ENCODE results near the gene NUCB1.

NUCB1 gene

DNA sequence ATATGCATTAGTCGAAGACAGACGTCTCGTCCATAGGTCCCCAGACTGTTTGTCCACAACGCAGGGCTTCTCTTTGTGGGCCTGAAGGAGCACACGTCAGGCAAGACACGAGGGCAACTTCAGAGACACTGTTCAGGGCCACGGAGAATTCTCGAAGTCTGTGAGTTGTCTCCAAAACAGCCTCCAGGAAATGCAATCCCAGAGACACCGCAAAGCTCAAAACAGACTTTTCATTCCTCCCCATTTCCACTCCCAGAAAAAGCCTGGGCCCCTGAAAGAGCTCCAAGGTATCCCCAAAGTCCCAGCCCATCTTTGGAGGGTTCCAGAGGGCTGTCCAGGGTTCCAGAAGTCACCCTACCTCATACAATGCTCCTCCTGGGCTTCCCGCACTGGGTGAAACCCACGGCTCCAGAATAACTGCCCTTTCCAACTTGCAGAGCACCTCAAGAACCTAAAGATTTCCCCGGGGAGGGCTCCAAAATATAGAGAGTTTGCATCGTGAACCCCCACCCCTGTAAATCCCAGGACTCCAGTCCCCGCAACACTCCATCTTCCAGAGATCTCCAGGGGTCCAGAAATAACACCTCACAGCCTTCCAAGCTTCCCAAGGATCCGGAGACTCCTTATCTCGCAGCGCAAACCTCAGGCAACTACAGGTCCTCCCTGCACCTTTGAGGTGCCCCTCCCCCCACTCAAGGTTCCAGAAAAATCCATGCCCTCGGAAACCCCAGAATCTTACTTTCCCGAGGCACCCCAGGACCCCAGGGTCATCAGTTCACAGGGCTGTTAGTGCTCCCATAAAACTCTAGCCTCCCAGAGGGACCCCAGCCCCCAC lies 64.3 kb downstream of the NUCB1 start:
- H4K91ac ChIP-seq (ENCODE audit: low read depth, low read length, poor library complexity): no peak overlapping the region
- H3K4ac ChIP-seq (ENCODE audit: low read length): peak overlapping the region; percentile 69
- H2AFZ ChIP-seq (ENCODE audit: low read length): peak overlapping the region; percentile 30
- no peaks in the 10 kb centered on the region for H3K27me3 ChIP-seq (ENCODE audit: control insufficient read depth in 3 of 3, insufficient read depth in 3 of 3, low read depth in 1 of 3, low read length in 3 of 3)
- H3K27ac ChIP-seq (replicated peaks; ENCODE audit: low read length): peak overlapping the region; percentile 80
- no peak overlapping the region for H4K8ac ChIP-seq (ENCODE audit: low read depth, low read length)
- H2BK120ac ChIP-seq (ENCODE audit: low read depth, low read length): peak overlapping the region; percentile 56
- no peak overlapping the region for H3K9ac ChIP-seq (ENCODE audit: low read depth, low read length, poor library complexity)
- peaks cover 5% of the 10 kb centered on the region for H3K79me1 ChIP-seq (ENCODE audit: low read depth, low read length)
- peak overlapping the region; percentile 1 for H3K14ac ChIP-seq (ENCODE audit: low read length)
- DNase-seq (ENCODE audit: low spot score): no peak
- H3K18ac ChIP-seq (ENCODE audit: low read length): peak overlapping the region; percentile 73
- peak overlapping the region; percentile 84 for H2BK12ac ChIP-seq (ENCODE audit: low read length)
- WGBS, 2 donors (ENCODE audit: extremely low coverage in 2 of 2, insufficient read length in 2 of 2, insufficient replicate concordance in 1 of 2): no CpG with 5 or more reads among the region's 19 CpGs
- H3K36me3 ChIP-seq (replicated peaks in 1 of 2; ENCODE audit: control insufficient read depth in 2 of 2, insufficient read depth in 2 of 2, low read length in 2 of 2): peaks cover 16 to 48% of the 10 kb centered on the region in 2 donors
- H3K9me3 ChIP-seq (replicated peaks in 1 of 2; ENCODE audit: control insufficient read depth in 2 of 2, insufficient read depth in 1 of 2, low read depth in 1 of 2, low read length in 2 of 2): peaks cover 0 to 8% of the 10 kb centered on the region in 2 donors
- H3K23ac ChIP-seq (ENCODE audit: low read depth, low read length, poor library complexity): no peak overlapping the region
- peak overlapping the region; percentile 40 for H3K4me2 ChIP-seq (ENCODE audit: insufficient read depth, low read length, poor library complexity, severe bottlenecking)
- H3K4me3 ChIP-seq (ENCODE audit: low read length in 2 of 2): no peak overlapping the region
- H2BK5ac ChIP-seq (ENCODE audit: low read length): peak overlapping the region; percentile 0
- peak overlapping the region; percentile 76 for H2AK5ac ChIP-seq (ENCODE audit: low read depth, low read length)
- H2BK15ac ChIP-seq (ENCODE audit: low read length): peak overlapping the region; percentile 76
- H3K4me1 ChIP-seq (ENCODE audit: control insufficient read depth in 2 of 2, insufficient read depth in 1 of 2, low read depth in 1 of 2, low read length in 2 of 2): peaks cover 17 to 23% of the 10 kb centered on the region in 2 donors

GRCh38 chr19:48965040-48965805 lies 65.1 kb downstream of the NUCB1 start, which contains the start of gene FTL:
Gene FTL, plus strand, starts transcription at chr19:48965309. Its CDS starts 199 bp downstream, at chr19:48965508.
- H4K8ac ChIP-seq (ENCODE audit: low read depth, low read length): no peak within 1 kb of the TSS
- H3K79me1 ChIP-seq (ENCODE audit: low read depth, low read length): peaks cover 5% of the 10 kb centered on the region
- peak within 1 kb of the TSS; percentile 1 for H3K14ac ChIP-seq (ENCODE audit: low read length)
- peak within 1 kb of the TSS; percentile 77 for H2AFZ ChIP-seq (ENCODE audit: low read length)
- peak within 1 kb of the TSS; percentile 76 for H2AK5ac ChIP-seq (ENCODE audit: low read depth, low read length)
- H3K27me3 ChIP-seq (ENCODE audit: control insufficient read depth in 3 of 3, insufficient read depth in 3 of 3, low read depth in 1 of 3, low read length in 3 of 3): no peaks in the 10 kb centered on the region
- no CpG with 5 or more reads among the region's 52 CpGs for WGBS, 2 donors (ENCODE audit: extremely low coverage in 2 of 2, insufficient read length in 2 of 2, insufficient replicate concordance in 1 of 2)
- peak within 1 kb of the TSS; percentile 80 for H3K27ac ChIP-seq (replicated peaks; ENCODE audit: low read length)
- H3K4me2 ChIP-seq (ENCODE audit: insufficient read depth, low read length, poor library complexity, severe bottlenecking): peak within 1 kb of the TSS; percentile 59
- peak within 1 kb of the TSS; percentile 73 for H3K18ac ChIP-seq (ENCODE audit: low read length)
- H2BK120ac ChIP-seq (ENCODE audit: low read depth, low read length): peak within 1 kb of the TSS; percentile 56
- H2BK15ac ChIP-seq (ENCODE audit: low read length): peak within 1 kb of the TSS; percentile 76
- peak within 1 kb of the TSS; percentile 84 for H2BK12ac ChIP-seq (ENCODE audit: low read length)
- H4K91ac ChIP-seq (ENCODE audit: low read depth, low read length, poor library complexity): no peak within 1 kb of the TSS
- H3K9me3 ChIP-seq (replicated peaks in 1 of 2; ENCODE audit: control insufficient read depth in 2 of 2, insufficient read depth in 1 of 2, low read depth in 1 of 2, low read length in 2 of 2): peaks cover 0 to 8% of the 10 kb centered on the region in 2 donors
- H2BK5ac ChIP-seq (ENCODE audit: low read length): peak within 1 kb of the TSS; percentile 0
- peaks cover 17 to 23% of the 10 kb centered on the region in 2 donors for H3K4me1 ChIP-seq (ENCODE audit: control insufficient read depth in 2 of 2, insufficient read depth in 1 of 2, low read depth in 1 of 2, low read length in 2 of 2)
- peak within 1 kb of the TSS; percentile 69 for H3K4ac ChIP-seq (ENCODE audit: low read length)
- peaks cover 21 to 52% of the 10 kb centered on the region in 2 donors for H3K36me3 ChIP-seq (replicated peaks in 1 of 2; ENCODE audit: control insufficient read depth in 2 of 2, insufficient read depth in 2 of 2, low read length in 2 of 2)
- peak within 1 kb of the TSS; percentile 74 for H3K9ac ChIP-seq (ENCODE audit: low read depth, low read length, poor library complexity)
- DNase-seq (ENCODE audit: low spot score): peak; percentile 84
- peak within 1 kb of the TSS; percentile 63 to 95 for H3K4me3 ChIP-seq (ENCODE audit: low read length in 2 of 2)
- H3K23ac ChIP-seq (ENCODE audit: low read depth, low read length, poor library complexity): peak within 1 kb of the TSS; percentile 92

- Histone ChIP-seq H3K4me1 (ENCODE audit: control insufficient read depth in 2 of 2, insufficient read depth in 1 of 2, low read depth in 1 of 2, low read length in 2 of 2) (peaks cover 17 to 25% of the 10 kb centered on the region in 2 donors), H3K27ac (replicated peaks; ENCODE audit: low read length) (peak overlapping the region; percentile 40), H2BK120ac (ENCODE audit: low read depth, low read length) (no peak overlapping the region), H3K23ac (ENCODE audit: low read depth, low read length, poor library complexity) (peak overlapping the region; percentile 92), H2AFZ (ENCODE audit: low read length) (peak overlapping the region; percentile 77), H4K8ac (ENCODE audit: low read depth, low read length) (no peak overlapping the region), H3K36me3 (replicated peaks in 1 of 2; ENCODE audit: control insufficient read depth in 2 of 2, insufficient read depth in 2 of 2, low read length in 2 of 2) (peaks cover 23 to 54% of the 10 kb centered on the region in 2 donors), H2AK5ac (ENCODE audit: low read depth, low read length) (no peak overlapping the region), H3K27me3 (ENCODE audit: control insufficient read depth in 3 of 3, insufficient read depth in 3 of 3, low read depth in 1 of 3, low read length in 3 of 3) (no peaks in the 10 kb centered on the region), H3K4ac (ENCODE audit: low read length) (no peak overlapping the region), H3K79me1 (ENCODE audit: low read depth, low read length) (peaks cover 3% of the 10 kb centered on the region), H3K9ac (ENCODE audit: low read depth, low read length, poor library complexity) (peak overlapping the region; percentile 74), H2BK12ac (ENCODE audit: low read length) (no peak overlapping the region), H4K91ac (ENCODE audit: low read depth, low read length, poor library complexity) (no peak overlapping the region), H3K4me2 (ENCODE audit: insufficient read depth, low read length, poor library complexity, severe bottlenecking) (peak overlapping the region; percentile 59), H3K14ac (ENCODE audit: low read length) (no peak overlapping the region), H3K18ac (ENCODE audit: low read length) (peak overlapping the region; percentile 68), H3K9me3 (replicated peaks in 1 of 2; ENCODE audit: control insufficient read depth in 2 of 2, insufficient read depth in 1 of 2, low read depth in 1 of 2, low read length in 2 of 2) (peaks cover 0 to 8% of the 10 kb centered on the region in 2 donors), H2BK15ac (ENCODE audit: low read length) (no peak overlapping the region), H3K4me3 (ENCODE audit: low read length in 2 of 2) (peak overlapping the region; percentile 63 to 95), H2BK5ac (ENCODE audit: low read length) (no peak overlapping the region)
- no CpG with 5 or more reads among the region's 36 CpGs for WGBS, 2 donors (ENCODE audit: extremely low coverage in 2 of 2, insufficient read length in 2 of 2, insufficient replicate concordance in 1 of 2)
- peak; percentile 86 for DNase-seq (ENCODE audit: low spot score)
Observed at GRCh38 chr19:48965806-48966540, 65.9 kb downstream of the NUCB1 start.
